C4-2B (cell line): ENCODE measurements around the gene FHAD1.
"Not testable (repeated sequence)": the region's sequence is repeated elsewhere in the genome, so short reads cannot be mapped to it uniquely, and the experiment has no call there.

Experiments
- H3K27ac ChIP-seq: fragments of 450-650 bp; 2 replicates; pipeline ENCODE4 v1.5.1; 2017
- ZFX ChIP-seq: fragments of 450-650 bp; IDR thresholded peaks from 2 replicates; pipeline ENCODE4 v1.6.1; 2017
- TF ChIP-seq, protein P1 (sequence below): fragments of 450-650 bp; conservative IDR thresholded peaks from 2 replicates; pipeline ENCODE4 v1.5.1; 2017; ENCODE audit warnings: mild to moderate bottlenecking

FHAD1 gene

DNA sequence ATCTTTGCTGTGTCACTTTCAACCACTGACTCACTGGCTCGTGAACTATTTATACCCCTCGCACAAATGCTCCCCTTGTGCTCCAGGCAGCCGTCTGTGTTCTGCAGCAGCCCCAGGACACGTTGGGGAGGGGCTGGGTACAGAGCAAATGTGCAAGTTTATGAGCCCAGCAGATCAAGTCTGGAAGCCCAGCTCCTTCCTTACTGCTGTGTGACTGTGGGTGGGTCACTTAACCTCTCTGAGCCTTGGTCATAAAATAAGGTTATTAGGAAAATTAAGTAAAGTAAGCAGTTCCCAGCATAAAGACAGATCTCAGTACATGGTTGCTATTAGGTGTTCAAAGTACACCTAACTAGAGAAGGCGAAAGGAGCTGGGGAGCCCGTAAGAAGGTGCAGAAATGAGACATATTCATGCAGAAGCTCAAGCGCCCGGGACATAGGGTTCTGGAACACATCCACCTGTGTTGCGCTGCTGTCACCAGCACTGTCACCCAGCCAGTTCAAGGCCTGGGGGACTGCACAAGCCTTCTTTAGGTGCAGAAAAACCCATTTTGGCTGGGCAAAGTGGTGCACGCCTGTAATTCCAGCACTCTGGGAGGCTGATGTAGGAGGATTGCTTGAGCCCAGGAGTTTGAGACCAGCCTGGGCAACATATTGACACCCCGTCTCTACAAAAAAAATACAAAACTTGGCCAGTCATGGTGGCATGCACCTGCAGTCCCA, 176.5 kb downstream of the FHAD1 start:
- TF ChIP-seq, protein P1, sequence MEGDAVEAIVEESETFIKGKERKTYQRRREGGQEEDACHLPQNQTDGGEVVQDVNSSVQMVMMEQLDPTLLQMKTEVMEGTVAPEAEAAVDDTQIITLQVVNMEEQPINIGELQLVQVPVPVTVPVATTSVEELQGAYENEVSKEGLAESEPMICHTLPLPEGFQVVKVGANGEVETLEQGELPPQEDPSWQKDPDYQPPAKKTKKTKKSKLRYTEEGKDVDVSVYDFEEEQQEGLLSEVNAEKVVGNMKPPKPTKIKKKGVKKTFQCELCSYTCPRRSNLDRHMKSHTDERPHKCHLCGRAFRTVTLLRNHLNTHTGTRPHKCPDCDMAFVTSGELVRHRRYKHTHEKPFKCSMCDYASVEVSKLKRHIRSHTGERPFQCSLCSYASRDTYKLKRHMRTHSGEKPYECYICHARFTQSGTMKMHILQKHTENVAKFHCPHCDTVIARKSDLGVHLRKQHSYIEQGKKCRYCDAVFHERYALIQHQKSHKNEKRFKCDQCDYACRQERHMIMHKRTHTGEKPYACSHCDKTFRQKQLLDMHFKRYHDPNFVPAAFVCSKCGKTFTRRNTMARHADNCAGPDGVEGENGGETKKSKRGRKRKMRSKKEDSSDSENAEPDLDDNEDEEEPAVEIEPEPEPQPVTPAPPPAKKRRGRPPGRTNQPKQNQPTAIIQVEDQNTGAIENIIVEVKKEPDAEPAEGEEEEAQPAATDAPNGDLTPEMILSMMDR = no peak
- no peak for TF ChIP-seq ZFX
- no peak overlapping the region for H3K27ac ChIP-seq

DNA sequence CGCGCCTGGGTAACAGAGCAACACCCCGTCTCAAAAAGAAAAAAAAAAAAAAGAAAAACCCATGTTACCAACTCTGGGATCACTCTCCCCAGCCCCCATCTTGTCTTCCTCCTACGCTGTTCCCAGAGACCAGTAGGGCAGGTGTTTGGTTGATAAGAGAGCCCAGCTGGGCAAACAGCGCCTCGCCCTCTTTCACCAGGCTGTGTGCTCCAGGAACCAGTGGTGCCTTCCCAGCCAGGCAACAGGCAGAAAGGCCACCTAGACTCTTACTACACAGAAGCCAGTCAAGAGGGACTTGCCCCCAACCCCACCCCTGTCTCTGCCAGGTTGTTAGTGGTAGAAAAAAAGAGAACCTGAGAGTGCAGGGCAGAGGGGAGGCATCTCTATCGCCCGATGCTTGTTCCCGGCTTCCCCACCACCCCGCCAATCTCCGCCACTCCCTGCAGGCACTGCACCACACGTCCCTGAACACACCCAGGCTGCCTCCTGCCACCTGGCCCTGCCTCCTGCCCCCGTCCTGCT, 177.2 kb downstream of the FHAD1 start:
- H3K27ac ChIP-seq = no peak overlapping the region
- TF ChIP-seq, protein P1 = no peak
- TF ChIP-seq ZFX = no peak

DNA sequence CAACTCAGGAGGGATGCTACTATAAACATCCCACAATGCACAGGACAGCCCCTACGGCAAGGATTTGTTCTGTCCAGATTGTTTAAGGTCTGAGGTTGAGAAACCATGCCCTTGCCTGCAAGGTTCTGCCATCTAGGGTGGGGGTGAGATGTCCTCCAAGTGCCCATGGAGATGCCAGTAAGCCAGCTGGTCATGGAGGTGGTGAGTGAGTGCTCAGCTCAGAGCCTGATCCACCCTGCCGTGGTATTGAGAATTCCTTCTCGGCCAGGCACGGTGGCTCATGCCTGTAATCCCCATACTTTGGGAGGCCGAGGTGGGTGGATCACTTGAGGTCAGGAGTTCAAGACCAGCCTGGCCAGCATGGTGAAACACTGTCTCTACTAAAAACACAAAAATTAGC, 178.0 kb downstream of the FHAD1 start:
- TF ChIP-seq, protein P1 = no peak
- no peak for TF ChIP-seq ZFX
- H3K27ac ChIP-seq = no peak overlapping the region

DNA sequence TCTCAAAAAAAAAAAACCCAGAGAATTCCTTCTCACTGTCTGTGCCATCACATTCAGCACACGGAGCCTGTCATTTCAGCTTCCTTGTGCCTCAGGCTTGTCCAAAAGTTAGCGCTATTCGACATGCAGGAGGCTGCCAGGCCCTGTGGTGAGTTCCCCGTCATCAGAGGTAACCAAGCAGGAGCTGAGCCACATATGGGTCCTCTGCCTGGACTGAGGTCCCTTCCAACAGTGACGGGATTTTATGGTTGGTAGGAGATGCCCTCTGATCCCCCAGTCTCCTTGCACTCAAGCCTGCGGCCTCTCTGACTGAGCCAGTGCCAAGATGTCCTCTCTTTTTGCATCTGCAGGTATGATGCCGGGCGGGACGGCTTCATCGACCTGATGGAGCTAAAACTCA, 178.5 kb downstream of the FHAD1 start:
- TF ChIP-seq, protein P1 = no peak
- TF ChIP-seq ZFX = no peak
- H3K27ac ChIP-seq = no peak overlapping the region

DNA sequence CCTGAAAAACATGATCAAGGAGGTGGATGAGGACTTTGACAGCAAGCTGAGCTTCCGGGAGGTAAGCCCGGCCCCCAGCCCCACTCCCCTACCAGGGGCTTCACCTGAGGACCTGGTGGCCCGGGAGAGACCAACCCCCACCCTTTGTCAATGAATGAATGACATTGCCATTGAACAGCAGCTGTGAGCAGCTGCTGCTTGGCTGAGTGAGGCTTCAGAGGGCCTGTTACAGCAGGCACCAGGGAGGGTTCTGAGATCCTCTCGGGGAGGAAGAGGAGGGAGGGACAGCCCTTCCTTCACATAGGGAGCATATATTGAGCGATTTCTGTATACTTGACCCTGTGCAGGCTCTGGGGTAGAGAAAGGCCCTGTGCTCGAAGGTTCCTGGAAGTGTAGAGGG, 178.9 kb downstream of the FHAD1 start:
- TF ChIP-seq, protein P1 = no peak
- no peak for TF ChIP-seq ZFX
- no peak overlapping the region for H3K27ac ChIP-seq

DNA sequence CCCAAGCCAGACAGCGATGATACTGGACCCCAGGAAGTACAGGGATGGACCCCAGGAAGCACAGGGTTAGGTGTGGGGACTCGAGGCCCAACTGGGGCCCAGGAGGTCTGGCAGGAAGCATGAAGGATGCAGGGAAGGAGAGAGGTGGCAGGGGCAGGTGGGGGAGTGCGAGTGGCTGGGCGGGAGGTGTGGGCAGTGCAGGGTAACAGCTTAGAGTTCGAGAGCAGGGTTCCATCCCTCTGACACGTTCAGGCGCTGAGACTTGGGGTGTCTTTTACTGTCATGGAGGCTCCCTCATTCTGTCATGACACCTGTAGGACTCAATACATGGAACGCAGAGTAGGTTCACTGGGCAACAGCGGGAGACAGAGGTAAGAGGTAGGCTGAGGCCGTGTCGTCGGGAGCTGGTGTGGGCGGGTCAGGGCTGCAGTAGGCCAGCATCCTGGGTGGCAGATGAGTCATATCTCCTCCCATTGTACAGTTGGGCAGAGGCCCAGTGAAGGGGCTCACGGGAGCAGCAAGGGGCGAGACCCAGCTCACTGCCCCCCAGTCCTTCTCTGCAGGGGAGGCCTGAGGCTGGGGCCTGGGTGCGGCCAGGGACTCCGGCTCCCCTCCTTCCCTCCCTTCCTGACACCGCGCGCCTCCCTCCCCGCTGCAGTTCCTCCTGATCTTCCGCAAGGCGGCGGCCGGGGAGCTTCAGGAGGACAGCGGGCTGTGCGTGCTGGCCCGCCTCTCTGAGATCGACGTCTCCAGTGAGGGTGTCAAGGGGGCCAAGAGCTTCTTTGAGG, 179.7 kb downstream of the FHAD1 start:
- TF ChIP-seq, protein P1 = no peak
- no peak for TF ChIP-seq ZFX
- no peak overlapping the region for H3K27ac ChIP-seq

DNA sequence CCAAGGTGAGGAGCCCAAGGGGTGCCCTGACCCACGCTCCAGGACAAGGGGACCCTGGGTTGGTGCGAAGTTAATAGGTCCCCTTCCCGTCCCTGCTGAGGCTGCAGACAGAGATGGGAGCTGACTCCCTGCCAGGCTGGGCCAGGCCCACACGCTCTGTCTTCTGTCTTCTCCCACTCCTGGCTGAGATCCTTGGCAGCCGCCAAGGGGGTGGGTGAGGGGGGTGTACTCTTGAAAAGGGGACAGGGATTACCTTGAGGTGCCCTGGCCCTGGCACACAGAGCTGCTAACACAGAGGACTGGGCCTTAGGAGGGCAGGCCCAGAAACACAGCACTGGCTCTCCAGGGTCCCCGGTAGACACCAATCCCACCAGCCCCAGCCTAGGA, 180.2 kb downstream of the FHAD1 start:
- no peak overlapping the region for H3K27ac ChIP-seq
- TF ChIP-seq ZFX = no peak
- TF ChIP-seq, protein P1 = no peak

DNA sequence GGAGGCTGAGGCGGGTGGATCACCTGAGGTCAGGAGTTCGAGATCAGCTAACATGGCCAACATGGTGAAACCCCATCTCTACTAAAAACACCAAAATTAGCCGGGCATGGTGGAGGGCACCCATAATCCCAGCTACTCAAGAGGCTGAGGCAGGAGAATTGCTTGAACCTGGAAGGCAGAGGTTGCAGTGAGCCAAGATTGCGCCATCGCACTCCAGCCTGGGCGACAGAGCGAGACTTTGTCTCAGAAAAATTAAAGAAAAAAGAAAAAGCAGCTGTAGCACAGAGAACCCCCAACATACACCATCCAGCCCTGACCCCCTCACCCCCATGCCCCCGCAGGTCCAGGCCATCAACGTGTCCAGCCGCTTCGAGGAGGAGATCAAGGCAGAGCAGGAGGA, 181.2 kb downstream of the FHAD1 start:
- H3K27ac ChIP-seq = not testable (repeated sequence)
